Measurements from ENCODE around the gene TSPEAR. TPM values are rescaled to one million over a fixed set of nuclear protein-coding genes. Genes with fewer than 3 reads are reported as not detected.
A peak's percentile ranks its signal among the peaks of the same experiment; 100 is the strongest.

The TSPEAR gene
- total RNA-seq, 2 experiments from 2014 or later, result not detected

- DNase-seq (no peak), ATAC-seq (ENCODE audit: poor library complexity) (no peak)
- Histone ChIP-seq H3K36me3 (ENCODE audit: insufficient read depth, low read length) (no peaks in the 10 kb centered on the region), H3K4me1 (ENCODE audit: insufficient read depth, low read length) (peaks cover 17% of the 10 kb centered on the region), H3K27ac (ENCODE audit: low read depth in 1 of 2, low read length in 2 of 2) (no peak overlapping the region), H3K9me3 (ENCODE audit: control insufficient read depth in 1 of 2, insufficient read depth in 1 of 2, low read length in 2 of 2) (peaks cover 0 to 17% of the 10 kb centered on the region in 2 experiments), H3K4me3 (ENCODE audit: low read length) (peak overlapping the region; percentile 42), H3K27me3 (ENCODE audit: control insufficient read depth in 1 of 2, insufficient read depth in 2 of 2, low read length in 2 of 2) (peaks cover 17 to 36% of the 10 kb centered on the region in 2 experiments)
- Mint-ChIP-seq H3K4me1 (ENCODE audit: low read depth) (peaks cover 10% of the 10 kb centered on the region), H3K27ac (no peak overlapping the region), H3K9me3 (no peaks in the 10 kb centered on the region), H3K36me3 (ENCODE audit: low read depth) (no peaks in the 10 kb centered on the region), H3K4me3 (peak overlapping the region; percentile 59), H3K27me3 (peaks cover 61% of the 10 kb centered on the region)
- intact Hi-C loops (cut with DNase I, micrococcal nuclease), result loop anchor here in 1 of 2 experiments (5.0 kb wide), 1 partner anchor 105 kb away; no protein-coding TSS in a partner anchor
- TF ChIP-seq CTCF (IDR thresholded peaks at IDR 0.05), result no peak
- ChIA-PET CTCF (interaction anchor here (0.7 kb wide), 1 partner anchor 20 kb away, joined by 3 read pairs; no protein-coding TSS in a partner anchor), POLR2A (interaction anchor here (1.0 to 1.4 kb wide), 2 partner anchors 65 to 384 kb away, joined by 3 to 9 read pairs; partner anchors contain the start of genes CFAP410 and KRTAP12-3)
Measured at GRCh38 chr21:44722731-44723130, 11.4 kb upstream of the TSPEAR start.

DNA sequence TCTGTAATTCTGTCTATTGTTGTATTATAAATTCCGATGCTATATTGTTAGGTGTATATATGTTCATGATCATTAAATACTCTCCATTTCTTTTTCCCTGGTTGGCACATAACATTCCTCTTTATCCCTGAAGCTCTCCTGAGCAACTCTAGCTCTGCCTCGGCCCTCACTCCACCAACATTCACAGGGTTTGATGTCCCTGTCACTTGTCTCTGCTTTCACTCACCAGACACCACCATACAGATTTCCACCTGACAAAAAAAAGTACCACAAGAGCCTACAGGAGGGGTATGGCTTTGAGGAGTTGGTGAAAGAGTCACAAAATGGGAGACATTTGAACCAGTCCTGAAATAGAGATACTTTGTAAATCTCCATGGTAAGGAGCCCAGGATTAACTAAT lies 8.8 kb upstream of the TSPEAR start:
- Mint-ChIP-seq H3K27ac (no peak overlapping the region), H3K36me3 (ENCODE audit: low read depth) (no peaks in the 10 kb centered on the region), H3K4me1 (ENCODE audit: low read depth) (peaks cover 14% of the 10 kb centered on the region), H3K4me3 (no peak overlapping the region), H3K9me3 (no peaks in the 10 kb centered on the region), H3K27me3 (peaks cover 59% of the 10 kb centered on the region)
- CTCF ChIA-PET, result no interaction called here
- Histone ChIP-seq H3K27ac (ENCODE audit: low read depth in 1 of 2, low read length in 2 of 2) (no peak overlapping the region), H3K27me3 (ENCODE audit: control insufficient read depth in 1 of 2, insufficient read depth in 2 of 2, low read length in 2 of 2) (peaks cover 20 to 29% of the 10 kb centered on the region in 2 experiments), H3K4me3 (ENCODE audit: low read length) (no peak overlapping the region), H3K4me1 (ENCODE audit: insufficient read depth, low read length) (peaks cover 17% of the 10 kb centered on the region), H3K9me3 (ENCODE audit: control insufficient read depth in 1 of 2, insufficient read depth in 1 of 2, low read length in 2 of 2) (peaks cover 0 to 17% of the 10 kb centered on the region in 2 experiments), H3K36me3 (ENCODE audit: insufficient read depth, low read length) (no peaks in the 10 kb centered on the region)
- POLR2A ChIA-PET, result no interaction called here
- no peak for TF ChIP-seq CTCF (IDR thresholded peaks at IDR 0.05)
- intact Hi-C loops (cut with DNase I, micrococcal nuclease), result loop anchor here in 1 of 2 experiments (5.0 kb wide), 1 partner anchor 103 kb away; no protein-coding TSS in a partner anchor
- DNase-seq, result no peak
- no peak for ATAC-seq (ENCODE audit: poor library complexity)

GRCh38 chr21:44718571-44718970 lies 7.2 kb upstream of the TSPEAR start:
- ATAC-seq (ENCODE audit: poor library complexity) (no peak), DNase-seq (no peak)
- ChIA-PET POLR2A (interaction anchor here (1.4 kb wide), 1 partner anchor 8 kb away, joined by 5 read pairs; no protein-coding TSS in a partner anchor), CTCF (no interaction called here)
- Histone ChIP-seq H3K27me3 (ENCODE audit: control insufficient read depth in 1 of 2, insufficient read depth in 2 of 2, low read length in 2 of 2) (peaks cover 19 to 22% of the 10 kb centered on the region in 2 experiments), H3K4me3 (ENCODE audit: low read length) (no peak overlapping the region), H3K36me3 (ENCODE audit: insufficient read depth, low read length) (no peaks in the 10 kb centered on the region), H3K9me3 (ENCODE audit: control insufficient read depth in 1 of 2, insufficient read depth in 1 of 2, low read length in 2 of 2) (peaks cover 0 to 6% of the 10 kb centered on the region in 2 experiments), H3K27ac (ENCODE audit: low read depth in 1 of 2, low read length in 2 of 2) (no peak overlapping the region), H3K4me1 (ENCODE audit: insufficient read depth, low read length) (peaks cover 10% of the 10 kb centered on the region)
- Mint-ChIP-seq H3K36me3 (ENCODE audit: low read depth) (no peaks in the 10 kb centered on the region), H3K4me1 (ENCODE audit: low read depth) (peaks cover 23% of the 10 kb centered on the region), H3K27ac (no peak overlapping the region), H3K9me3 (no peaks in the 10 kb centered on the region), H3K27me3 (peaks cover 70% of the 10 kb centered on the region), H3K4me3 (no peak overlapping the region)
- TF ChIP-seq CTCF (IDR thresholded peaks at IDR 0.05), result no peak
- intact Hi-C loops (cut with DNase I, micrococcal nuclease), result no loop called here
